Occipital lobe (tissue), 2 donors: ENCODE data around the gene LIMS2. TPM values are rescaled to one million over a fixed set of nuclear protein-coding genes. Genes with fewer than 3 reads are reported as not detected.

Source experiments
- DNase-seq: peaks from one replicate; lab custom pipeline; 2025; lab: John Stamatoyannopoulos, UW
- total RNA-seq: library from RNA; depleted of rRNA; stranded (reverse); fragments of >200 nt; gene quantifications from one replicate; pipeline ENCODE4 v1.2.3, GENCODE V29; 2014

The LIMS2 gene
- total RNA-seq, 1 donor from 2014 or later, result 1.2 TPM

DNA sequence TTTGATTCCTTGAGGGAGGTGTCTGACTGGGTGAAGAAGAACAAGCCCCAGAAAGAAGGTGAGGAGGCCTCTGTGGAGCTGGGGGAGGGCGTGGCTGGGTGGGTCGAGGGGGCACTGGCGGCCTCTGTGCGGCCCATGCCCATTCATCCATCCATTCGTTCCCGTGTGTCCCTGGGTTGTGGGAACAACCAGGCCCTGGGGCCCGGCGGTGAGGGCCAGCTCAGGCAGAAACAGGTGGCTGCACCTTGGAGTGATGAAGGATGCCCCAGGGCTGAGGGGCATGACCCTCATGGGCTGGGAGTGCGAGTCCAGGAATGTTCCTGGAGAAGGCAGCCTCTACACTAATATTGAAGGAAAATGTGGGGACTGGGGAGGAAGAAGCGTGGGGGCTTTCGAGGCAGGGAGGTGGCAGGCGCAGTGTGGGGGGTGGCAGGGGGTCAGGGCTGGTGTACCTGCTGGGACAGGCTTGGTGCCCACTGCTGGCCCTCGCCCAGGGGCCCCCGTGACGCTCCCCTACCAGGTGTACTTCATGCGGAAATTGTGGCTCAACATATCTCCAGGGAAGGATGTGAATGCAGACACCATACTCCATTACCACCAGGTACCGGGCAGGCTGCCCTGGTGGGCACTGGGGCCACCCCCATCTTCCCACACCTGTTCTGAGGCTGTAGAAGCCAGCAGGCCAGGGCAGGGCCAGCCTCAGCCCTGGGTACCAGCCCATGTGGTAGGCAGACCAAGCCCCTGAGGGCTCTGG is 40.5 kb downstream of the LIMS2 start:
- DNase-seq, result no peak

DNA sequence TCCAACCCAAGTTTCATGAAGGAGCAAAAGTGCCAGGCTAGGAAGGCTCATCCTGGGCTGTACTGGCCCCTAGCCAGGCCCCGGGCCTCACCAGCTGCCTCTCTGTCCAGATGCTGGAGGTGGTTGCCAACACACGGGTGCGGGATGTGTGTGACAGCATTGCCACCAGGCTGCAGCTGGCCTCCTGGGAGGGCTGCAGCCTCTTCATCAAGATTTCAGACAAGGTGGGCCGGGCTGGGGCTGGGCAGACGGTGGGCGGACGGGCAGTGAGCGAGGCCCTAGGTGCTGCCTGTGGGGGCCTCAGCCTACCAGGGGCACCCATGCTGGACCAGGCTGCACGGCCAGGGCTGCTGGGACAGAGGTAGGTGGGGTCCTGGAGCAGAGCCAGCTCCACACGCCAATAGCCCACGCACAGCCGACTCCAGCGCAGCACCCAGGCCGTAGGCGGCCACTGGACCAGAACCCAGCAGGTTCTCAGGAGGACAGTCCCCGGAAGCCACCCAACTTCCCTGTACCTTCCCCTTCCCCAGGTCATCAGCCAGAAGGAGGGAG is 41.2 kb downstream of the LIMS2 start:
- no peak for DNase-seq

DNA sequence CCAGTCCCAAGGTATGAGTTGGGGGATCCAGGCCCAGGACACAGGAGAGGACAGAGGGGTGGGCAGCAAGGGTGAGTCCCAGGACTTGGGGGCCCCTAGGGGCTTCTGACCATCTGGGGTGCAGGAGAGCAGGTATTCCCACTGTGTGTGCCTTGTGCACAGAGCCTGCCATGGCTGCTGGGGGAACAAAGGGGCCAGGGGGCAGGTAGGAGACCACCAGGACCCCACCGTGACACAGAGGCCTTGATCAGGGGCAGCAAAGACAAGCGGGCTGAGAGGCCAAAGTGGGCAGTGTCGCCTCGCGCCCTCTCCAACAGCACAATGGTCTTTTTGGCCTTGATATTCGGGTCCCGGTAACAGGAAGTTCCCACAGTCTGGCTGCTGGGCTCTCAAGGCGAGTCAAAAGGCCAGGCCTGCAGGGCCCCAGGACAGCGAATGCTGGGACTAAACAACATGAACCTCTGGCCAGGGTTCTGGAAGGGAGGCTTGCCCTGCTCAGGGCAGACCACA is 41.7 kb downstream of the LIMS2 start:
- no peak for DNase-seq

DNA sequence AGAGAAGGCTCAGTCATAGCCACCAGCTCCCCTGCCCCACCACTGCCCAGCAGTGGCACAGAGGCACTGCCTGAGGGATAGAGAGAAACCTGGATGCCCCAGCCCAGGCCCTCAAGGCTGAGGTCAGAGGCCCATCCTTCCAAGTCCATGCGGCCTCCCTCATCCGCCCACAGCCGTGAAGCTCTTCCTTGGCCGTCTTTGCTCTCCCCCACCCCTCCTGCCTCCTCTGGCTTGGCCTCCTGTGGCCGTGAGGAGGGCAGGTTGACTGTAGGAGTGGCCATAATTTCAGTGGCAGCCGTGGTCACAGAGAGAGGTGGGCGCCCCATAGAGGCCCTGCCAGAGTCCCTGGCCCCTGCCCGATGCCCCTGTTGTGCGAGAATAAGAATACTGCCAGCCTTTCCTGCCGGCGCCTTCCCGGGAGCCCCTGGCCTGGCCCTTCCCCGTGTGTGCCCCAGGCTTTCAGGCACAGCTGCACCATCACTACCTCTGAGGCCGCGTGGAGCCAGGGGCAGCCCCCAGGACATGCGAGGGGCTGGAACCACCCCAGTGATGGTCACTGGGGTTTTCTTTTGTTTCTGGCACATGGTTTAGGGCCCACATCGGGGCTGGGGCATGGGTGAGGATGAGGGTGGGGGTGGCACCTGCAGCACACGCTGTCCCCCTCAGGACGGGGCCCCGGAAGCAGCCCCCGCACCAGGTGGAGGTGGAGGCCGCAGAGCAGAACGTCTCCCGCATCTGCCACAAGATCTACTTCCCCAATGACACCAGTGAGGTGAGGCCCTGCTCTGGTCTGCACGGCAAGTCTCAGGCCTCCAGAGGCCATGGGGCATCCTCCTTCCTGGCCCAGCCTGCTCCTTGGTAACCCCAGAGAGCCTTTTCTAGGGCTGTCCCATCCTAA is 42.5 kb downstream of the LIMS2 start:
- DNase-seq, result no peak

- DNase-seq, result no peak
Observed at GRCh38 chr2:127631997-127632581, 43.2 kb downstream of the LIMS2 start.

- DNase-seq, result no peak
Observed at GRCh38 chr2:127631541-127631996, 43.8 kb downstream of the LIMS2 start.

DNA sequence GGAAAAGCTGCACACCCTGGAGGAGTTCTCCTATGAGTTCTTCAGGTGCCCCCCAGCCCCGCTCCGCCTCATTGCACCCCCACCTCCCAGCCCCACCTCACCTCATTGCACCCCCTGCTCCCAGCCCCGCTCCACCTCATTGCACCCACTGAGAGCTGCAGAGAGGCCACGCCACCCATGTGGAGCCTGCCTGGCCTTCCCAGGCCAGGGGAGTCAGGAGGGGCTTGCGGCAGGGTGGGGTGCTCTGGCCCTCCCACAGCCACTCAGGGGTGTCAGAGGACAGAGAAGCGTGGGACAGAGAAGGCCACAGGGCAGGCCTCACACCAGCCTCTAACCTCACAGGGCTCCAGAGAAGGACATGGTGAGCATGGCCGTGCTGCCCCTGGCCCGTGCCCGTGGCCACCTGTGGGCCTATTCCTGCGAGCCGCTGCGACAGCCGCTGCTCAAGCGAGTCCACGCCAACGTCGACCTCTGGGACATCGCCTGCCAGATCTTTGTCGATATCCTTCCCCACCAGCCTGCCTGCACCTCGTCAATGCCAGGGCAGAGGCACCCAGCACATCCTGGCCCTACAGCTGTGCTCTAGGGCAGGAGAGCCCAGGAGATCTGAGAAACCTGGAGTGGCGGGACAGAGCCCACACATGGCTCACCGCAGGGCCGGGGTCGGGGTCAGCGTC is 44.3 kb downstream of the LIMS2 start:
- DNase-seq, result no peak

- no peak for DNase-seq
Observed at GRCh38 chr2:127630096-127630863, 45.0 kb downstream of the LIMS2 start.

DNA sequence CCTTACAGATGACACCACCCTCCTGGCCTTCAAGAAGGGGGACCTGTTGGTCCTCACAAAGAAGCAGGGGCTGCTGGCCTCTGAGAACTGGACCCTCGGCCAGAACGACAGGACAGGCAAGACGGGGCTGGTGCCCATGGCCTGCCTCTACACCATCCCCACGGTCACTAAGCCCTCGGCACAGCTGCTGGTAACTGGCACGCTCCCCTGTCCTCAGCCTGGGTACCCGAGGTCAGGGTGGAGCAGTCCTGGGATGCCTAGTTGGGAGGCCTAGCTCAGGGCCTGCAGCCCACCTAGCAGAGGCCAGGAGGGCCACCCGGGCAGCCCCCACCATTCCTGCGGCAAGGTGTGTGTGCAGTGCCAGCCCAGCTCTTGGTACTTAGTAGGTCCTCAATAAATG is 45.7 kb downstream of the LIMS2 start:
- DNase-seq, result no peak

DNA sequence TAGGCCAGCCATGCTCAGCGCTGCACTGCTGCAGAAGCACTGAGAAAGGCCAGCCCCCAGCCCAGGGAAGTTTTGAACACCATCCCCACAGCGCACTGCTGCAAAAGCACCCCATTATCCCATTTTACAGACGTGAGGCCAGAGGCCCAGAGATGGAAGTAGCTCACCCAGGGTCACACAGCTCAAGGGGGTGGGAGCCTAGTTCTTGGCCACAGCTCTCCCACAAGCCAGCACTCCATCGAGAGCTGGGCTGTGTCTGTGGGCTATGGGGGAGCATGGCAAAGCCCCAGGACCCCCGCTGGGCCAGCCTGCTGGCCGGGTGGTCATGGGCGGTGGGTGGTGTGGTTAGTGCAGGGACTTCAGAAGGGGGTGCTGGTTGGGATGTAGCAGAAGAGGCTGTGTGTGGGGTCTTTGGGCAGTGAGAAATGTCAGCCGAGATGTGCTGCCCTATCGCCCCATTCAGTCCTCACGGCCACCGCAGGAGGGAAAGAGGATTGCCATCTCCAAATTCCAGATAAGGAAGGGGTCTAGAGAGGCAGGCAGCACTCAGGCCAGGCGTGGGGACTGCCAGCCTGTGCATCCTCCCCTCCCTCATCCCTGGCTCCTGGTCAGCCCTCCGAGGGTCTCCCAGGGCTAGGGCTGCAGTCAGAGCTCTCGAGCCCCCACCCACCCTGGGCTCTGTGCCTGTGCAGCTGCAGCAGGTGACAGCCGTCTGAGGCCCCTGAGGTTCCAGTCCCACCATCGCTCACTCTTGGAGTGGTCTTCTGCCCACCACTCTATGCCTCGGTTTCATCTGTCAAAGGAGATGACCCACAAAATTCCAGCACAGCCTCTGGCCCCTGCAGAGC is 46.3 kb downstream of the LIMS2 start:
- DNase-seq, result no peak

- no peak for DNase-seq
Observed at GRCh38 chr2:127627740-127628571, 47.4 kb downstream of the LIMS2 start.

DNA sequence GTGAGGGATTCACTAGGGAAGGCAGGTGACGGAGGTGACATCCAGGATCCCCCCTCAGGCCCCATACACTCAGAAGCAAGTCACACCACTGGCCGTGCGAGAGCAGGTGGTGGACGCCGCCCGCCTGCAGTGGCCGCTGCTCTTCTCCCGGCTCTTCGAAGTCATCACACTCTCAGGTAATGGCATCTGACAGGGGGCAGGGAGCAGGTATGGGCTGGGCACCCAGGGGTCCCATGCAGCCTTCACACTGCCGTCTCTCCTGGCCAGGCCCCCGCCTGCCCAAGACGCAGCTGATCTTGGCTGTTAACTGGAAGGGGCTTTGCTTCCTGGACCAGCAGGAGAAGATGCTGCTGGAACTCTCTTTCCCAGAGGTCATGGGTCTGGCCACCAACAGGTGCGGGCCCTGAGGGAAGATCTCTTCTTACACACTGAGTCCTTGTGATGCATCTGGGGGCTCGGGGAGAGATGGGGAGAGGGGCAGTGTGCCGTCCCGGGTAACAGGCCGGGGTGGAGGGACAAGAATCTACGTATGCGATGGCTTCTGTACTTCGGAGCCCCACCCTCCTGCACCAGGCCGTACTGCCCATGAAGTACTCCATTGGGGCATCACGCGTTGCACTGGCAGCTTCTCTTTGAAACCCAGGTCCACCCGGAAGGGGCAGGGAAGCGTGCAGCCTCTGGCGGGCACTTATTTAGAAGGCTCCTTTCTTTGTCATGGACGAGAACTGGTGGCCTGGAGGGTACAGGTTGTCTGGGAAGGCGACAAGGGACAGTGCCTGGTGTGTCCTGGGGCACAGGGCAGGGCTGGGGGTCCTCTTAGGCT is 48.2 kb downstream of the LIMS2 start:
- no peak for DNase-seq

- DNase-seq, result no peak
Observed at GRCh38 chr2:127626175-127626574, 49.2 kb downstream of the LIMS2 start.

- no peak for DNase-seq
Observed at GRCh38 chr2:127625572-127625951, 49.8 kb downstream of the LIMS2 start.

DNA sequence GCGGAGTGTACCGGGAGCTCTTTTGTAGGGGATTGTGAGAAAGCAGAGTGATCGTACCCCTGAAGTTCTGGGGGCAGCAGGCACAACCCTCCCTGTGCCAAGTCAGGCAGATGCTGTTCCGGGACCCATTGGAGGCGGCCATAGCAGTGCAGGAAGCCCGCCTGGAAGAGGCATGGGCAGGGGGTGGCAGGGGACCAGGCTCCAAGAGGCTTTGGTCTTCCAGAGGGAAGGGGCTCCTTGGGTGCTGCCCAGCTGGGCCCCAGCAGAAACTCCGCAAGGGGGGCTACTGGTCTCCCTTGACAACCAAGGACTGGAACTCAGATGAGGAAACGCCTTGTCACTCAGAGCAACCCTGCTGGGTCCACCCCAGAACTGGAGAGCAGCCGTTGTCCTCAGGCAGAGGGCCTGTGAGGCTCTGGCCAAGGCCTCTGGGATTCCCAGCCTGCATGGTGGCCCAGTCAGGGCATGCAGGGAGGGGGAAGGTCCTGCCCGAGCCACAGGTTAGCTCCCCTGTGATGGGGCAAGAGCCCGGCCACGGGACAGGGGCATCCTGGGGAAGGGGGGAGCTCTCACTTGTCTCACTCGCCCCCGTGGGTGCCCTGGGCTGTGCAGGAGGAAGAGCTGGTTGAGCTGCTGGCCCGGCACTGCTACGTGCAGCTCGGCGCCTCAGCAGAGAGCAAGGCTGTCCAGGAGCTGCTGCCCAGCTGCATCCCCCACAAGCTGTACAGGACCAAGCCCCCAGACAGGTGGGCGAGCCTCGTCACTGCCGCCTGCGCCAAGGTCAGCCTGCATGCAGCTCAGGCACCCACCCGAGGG is 50.4 kb downstream of the LIMS2 start:
- DNase-seq, result no peak

- no peak for DNase-seq
Observed at GRCh38 chr2:127624320-127624755, 51.0 kb downstream of the LIMS2 start.
